MM.1S (cell line): Measurements from ENCODE around the gene KCNB1.

ENCODE experiments used
- DNase-seq: peaks from one replicate; pipeline ENCODE4 v3.0.0-alpha.2; 2015
- H2AFZ ChIP-seq: fragments of 300-600 bp; sonication (generic); 2 replicates; pipeline ENCODE4 v1.6.0; 2016; ENCODE audit warnings: antibody characterized with exemption, low read length
- H3F3A ChIP-seq: fragments of 300-600 bp; sonication (generic); 2 replicates; pipeline ENCODE4 v1.6.1; 2016; ENCODE audit warnings: mild to moderate bottlenecking, antibody characterized with exemption, low read length, moderate library complexity, mixed read lengths; ENCODE audit not compliant: insufficient read depth
- H3K27ac ChIP-seq: fragments of 300-600 bp; sonication (generic); 2 replicates; pipeline ENCODE4 v1.5.1; 2016; ENCODE audit warnings: mild to moderate bottlenecking, low read length
- H3K27me3 ChIP-seq: fragments of 300-600 bp; sonication (generic); replicated peaks from 2 replicates; pipeline ENCODE4 v1.6.0; 2016; ENCODE audit warnings: low read length; ENCODE audit not compliant: insufficient read depth
- H3K36me3 ChIP-seq: fragments of 300-600 bp; sonication (generic); replicated peaks from 2 replicates; pipeline ENCODE4 v1.6.1; 2016; ENCODE audit warnings: mild to moderate bottlenecking, low read length, mixed read lengths; ENCODE audit not compliant: insufficient read depth
- H3K4me1 ChIP-seq: fragments of 300-600 bp; sonication (generic); 2 replicates; pipeline ENCODE4 v1.6.1; 2016; ENCODE audit warnings: low read length, mixed read lengths
- H3K4me2 ChIP-seq: fragments of 300-600 bp; sonication (generic); 2 replicates; pipeline ENCODE4 v1.6.0; 2016; ENCODE audit warnings: low read depth, low read length
- H3K4me3 ChIP-seq: fragments of 300-600 bp; sonication (generic); 2 replicates; pipeline ENCODE4 v1.5.1; 2016; ENCODE audit warnings: low read length, mixed read lengths
- H3K79me2 ChIP-seq: fragments of 300-600 bp; sonication (generic); 2 replicates; pipeline ENCODE4 v1.6.1; 2016; ENCODE audit warnings: mixed run types, low read length, mixed read lengths
- H3K9ac ChIP-seq: fragments of 300-600 bp; sonication (generic); 2 replicates; pipeline ENCODE4 v1.6.1; 2016; ENCODE audit warnings: low read length, mixed read lengths
- H3K9me2 ChIP-seq: fragments of 300-600 bp; sonication (generic); replicated peaks from 2 replicates; pipeline ENCODE4 v1.6.1; 2016; ENCODE audit warnings: mild to moderate bottlenecking, low read length, mixed read lengths; ENCODE audit not compliant: insufficient read depth
- H3K9me3 ChIP-seq: fragments of 300-600 bp; sonication (generic); replicated peaks from 2 replicates; pipeline ENCODE4 v1.6.1; 2016; ENCODE audit warnings: mild to moderate bottlenecking, low read length, mixed read lengths; ENCODE audit not compliant: insufficient read depth
- H4K20me1 ChIP-seq: fragments of 300-600 bp; sonication (generic); 2 replicates; pipeline ENCODE4 v1.6.1; 2016; ENCODE audit warnings: mild to moderate bottlenecking, low read length, moderate library complexity, mixed read lengths; ENCODE audit not compliant: insufficient read depth
- CTCF ChIP-seq: fragments of 300-600 bp; sonication (generic); IDR thresholded peaks from 2 replicates; pipeline ENCODE4 v1.5.1; 2016; ENCODE audit warnings: antibody characterized with exemption, low read length, mixed read lengths
- EZH2 ChIP-seq: fragments of 300-600 bp; sonication (generic); optimal IDR thresholded peaks from 2 replicates; pipeline ENCODE3; 2017; ENCODE audit warnings: low read depth, mild to moderate bottlenecking, antibody characterized with exemption, low read length, mixed read lengths
- EZH2phosphoT487 ChIP-seq: fragments of 300-600 bp; sonication (generic); IDR thresholded peaks from 2 replicates; pipeline ENCODE4 v1.6.1; 2018; ENCODE audit warnings: antibody characterized with exemption, low read length

The KCNB1 gene

GRCh38 chr20:49489688-49490087, 7.2 kb upstream of the KCNB1 start:
- Histone ChIP-seq H3K4me1 (no peaks in the 10 kb centered on the region), H3K4me2 (no peak overlapping the region), H3K4me3 (no peak overlapping the region), H3K27me3 (peaks cover 4% of the 10 kb centered on the region), H3K9me2 (no peaks in the 10 kb centered on the region), H3K9ac (no peak overlapping the region), H3K27ac (no peak overlapping the region), H3K36me3 (no peaks in the 10 kb centered on the region), H3K79me2 (no peaks in the 10 kb centered on the region), H3K9me3 (no peaks in the 10 kb centered on the region), H2AFZ (no peak overlapping the region), H3F3A (no peaks in the 10 kb centered on the region), H4K20me1 (no peaks in the 10 kb centered on the region)
- no peak for DNase-seq
- TF ChIP-seq CTCF = no peak
- TF ChIP-seq EZH2phosphoT487 = no peak
- no peak for TF ChIP-seq EZH2

GRCh38 chr20:49486064-49486463, 3.6 kb upstream of the KCNB1 start:
- no peaks in the 10 kb centered on the region for H3K9me3 ChIP-seq
- H3K36me3 ChIP-seq = no peaks in the 10 kb centered on the region
- no peaks in the 10 kb centered on the region for H3K4me1 ChIP-seq
- H4K20me1 ChIP-seq = no peaks in the 10 kb centered on the region
- H3K27ac ChIP-seq = no peak overlapping the region
- DNase-seq = no peak
- no peaks in the 10 kb centered on the region for H3K79me2 ChIP-seq
- peaks cover 11% of the 10 kb centered on the region for H3K27me3 ChIP-seq
- no peaks in the 10 kb centered on the region for H3F3A ChIP-seq
- no peak overlapping the region for H3K9ac ChIP-seq
- H2AFZ ChIP-seq = no peak overlapping the region
- TF ChIP-seq EZH2 (no peak), EZH2phosphoT487 (no peak), CTCF (no peak)
- no peaks in the 10 kb centered on the region for H3K9me2 ChIP-seq
- H3K4me2 ChIP-seq = no peak overlapping the region
- H3K4me3 ChIP-seq = no peak overlapping the region

- no peaks in the 10 kb centered on the region for H3F3A ChIP-seq
- no peaks in the 10 kb centered on the region for H3K9me3 ChIP-seq
- no peak overlapping the region for H3K4me3 ChIP-seq
- H4K20me1 ChIP-seq = no peaks in the 10 kb centered on the region
- no peak for DNase-seq
- no peak for TF ChIP-seq EZH2
- no peak for TF ChIP-seq CTCF
- TF ChIP-seq EZH2phosphoT487 = no peak
- peaks cover 11% of the 10 kb centered on the region for H3K27me3 ChIP-seq
- H3K4me1 ChIP-seq = no peaks in the 10 kb centered on the region
- no peaks in the 10 kb centered on the region for H3K9me2 ChIP-seq
- no peaks in the 10 kb centered on the region for H3K79me2 ChIP-seq
- no peak overlapping the region for H3K27ac ChIP-seq
- no peak overlapping the region for H3K4me2 ChIP-seq
- H3K9ac ChIP-seq = no peak overlapping the region
- no peaks in the 10 kb centered on the region for H3K36me3 ChIP-seq
- H2AFZ ChIP-seq = no peak overlapping the region
Observed at GRCh38 chr20:49485563-49485962, 3.1 kb upstream of the KCNB1 start.
